Measurements from ENCODE around the gene CBS. TPM values are rescaled to one million over a fixed set of nuclear protein-coding genes. Genes with fewer than 3 reads are reported as not detected.
"Not testable (repeated sequence)": the region's sequence is repeated elsewhere in the genome, so short reads cannot be mapped to it uniquely, and the experiment has no call there.

The CBS gene
- 2.7 TPM for total RNA-seq
- 1 to 10 TPM; 2.0 to 7.9 (median 6.0) TPM for polyA plus RNA-seq (ENCODE audit: insufficient read depth in 1 of 8, insufficient read length in 8 of 8, low replicate concordance in 1 of 8)
- long read RNA-seq, donor 1 = 0 reads
- long read RNA-seq, donor 2 = 0 reads
- long read RNA-seq, donor 3, partial matches to known transcripts = 0 of 4 reads
- long read RNA-seq, donor 3, other reads (novel, unspliced or antisense) = 0 of 4 reads
- long read RNA-seq, donor 4, partial matches to known transcripts = 0 of 1 reads
- long read RNA-seq, donor 4, other reads (novel, unspliced or antisense) = 0 of 1 reads
- long read RNA-seq, donor 5, partial matches to known transcripts = 0 of 2 reads
- long read RNA-seq, donor 5, other reads (novel, unspliced or antisense) = 0 of 2 reads
- long read RNA-seq, donor 6, partial matches to known transcripts = 0 of 2 reads
- long read RNA-seq, donor 6, other reads (novel, unspliced or antisense) = 0 of 2 reads
- long read RNA-seq, donor 7, partial matches to known transcripts = 0 of 3 reads
- long read RNA-seq, donor 7, other reads (novel, unspliced or antisense) = 0 of 3 reads
- long read RNA-seq, donor 8 = 0 reads
- long read RNA-seq, donor 9 = 0 reads
- long read RNA-seq, donor 10, partial matches to known transcripts = 0 of 1 reads
- long read RNA-seq, donor 10, other reads (novel, unspliced or antisense) = 0 of 1 reads
- long read RNA-seq, donor 11 = 0 reads

- H3K27me3 ChIP-seq (ENCODE audit: control insufficient read depth, insufficient read depth, low read length); H3K36me3 ChIP-seq (ENCODE audit: control insufficient read depth, insufficient read depth, low read length); H3K4me3 ChIP-seq (ENCODE audit: low read length); DNase-seq; H3K9me3 ChIP-seq (replicated peaks; ENCODE audit: control insufficient read depth, low read depth, low read length); H3K4me1 ChIP-seq (ENCODE audit: control insufficient read depth, insufficient read depth, low read length); H3K27ac ChIP-seq (ENCODE audit: low read length): not testable (repeated sequence)
- no CpG with 5 or more reads among the region's 84 CpGs for WGBS (ENCODE audit: insufficient coverage)
Measured at GRCh38 chr21:43075170-43076022, at the start of gene CBS. Gene CBS (minus strand): TSS chr21:43075835. CDS start chr21:43072193, 3,642 bp downstream.

DNA sequence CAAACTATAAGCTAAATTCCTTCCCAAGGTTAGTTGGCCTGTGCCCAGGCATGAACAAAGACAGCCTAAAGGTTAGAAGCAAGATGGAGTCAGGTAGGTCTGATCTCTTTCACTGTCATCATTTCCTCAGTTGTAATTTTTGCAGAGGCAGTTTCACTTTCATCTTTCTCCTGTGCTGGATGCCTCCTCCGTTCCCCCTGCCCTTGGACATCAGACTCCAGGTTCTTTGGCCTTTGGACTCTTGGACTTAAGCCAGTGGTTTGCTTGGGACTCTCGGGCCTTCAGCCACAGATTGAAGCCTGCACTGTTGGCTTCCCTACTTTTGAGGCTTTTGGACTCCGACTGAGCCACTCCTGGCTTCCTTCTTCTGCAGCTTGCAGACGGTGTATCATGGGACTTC lies 40.3 kb upstream of the CBS start:
- not testable (repeated sequence) for H3K4me3 ChIP-seq (ENCODE audit: low read length); DNase-seq; H3K36me3 ChIP-seq (ENCODE audit: control insufficient read depth, insufficient read depth, low read length); H3K4me1 ChIP-seq (ENCODE audit: control insufficient read depth, insufficient read depth, low read length); H3K27ac ChIP-seq (ENCODE audit: low read length); H3K27me3 ChIP-seq (ENCODE audit: control insufficient read depth, insufficient read depth, low read length); H3K9me3 ChIP-seq (replicated peaks; ENCODE audit: control insufficient read depth, low read depth, low read length)
- no CpG with 5 or more reads among the region's 4 CpGs for WGBS (ENCODE audit: insufficient coverage)

DNA sequence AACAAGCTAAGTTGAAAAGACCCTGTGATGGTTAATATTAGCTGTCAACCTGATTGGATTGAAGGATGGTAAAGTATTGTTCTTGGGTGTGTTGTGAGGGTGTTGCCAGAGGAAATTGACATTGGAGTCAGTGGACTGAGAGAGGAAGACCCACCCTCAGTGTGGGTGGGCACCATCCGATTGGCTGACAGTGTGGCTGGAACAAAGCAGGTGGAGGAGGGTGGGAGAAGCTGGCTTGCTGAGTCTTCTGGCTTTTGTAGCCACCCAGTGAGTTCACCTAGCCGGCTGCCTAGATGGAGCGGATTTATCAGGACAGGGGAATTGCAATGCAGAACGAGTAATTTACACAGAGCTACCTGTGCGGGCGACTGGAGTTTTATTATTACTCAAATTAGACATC lies 38.8 kb upstream of the CBS start:
- H3K27ac ChIP-seq (ENCODE audit: low read length); H3K4me3 ChIP-seq (ENCODE audit: low read length); H3K9me3 ChIP-seq (replicated peaks; ENCODE audit: control insufficient read depth, low read depth, low read length); H3K36me3 ChIP-seq (ENCODE audit: control insufficient read depth, insufficient read depth, low read length); H3K4me1 ChIP-seq (ENCODE audit: control insufficient read depth, insufficient read depth, low read length); DNase-seq; H3K27me3 ChIP-seq (ENCODE audit: control insufficient read depth, insufficient read depth, low read length): not testable (repeated sequence)
- no CpG with 5 or more reads among the region's 6 CpGs for WGBS (ENCODE audit: insufficient coverage)

DNA sequence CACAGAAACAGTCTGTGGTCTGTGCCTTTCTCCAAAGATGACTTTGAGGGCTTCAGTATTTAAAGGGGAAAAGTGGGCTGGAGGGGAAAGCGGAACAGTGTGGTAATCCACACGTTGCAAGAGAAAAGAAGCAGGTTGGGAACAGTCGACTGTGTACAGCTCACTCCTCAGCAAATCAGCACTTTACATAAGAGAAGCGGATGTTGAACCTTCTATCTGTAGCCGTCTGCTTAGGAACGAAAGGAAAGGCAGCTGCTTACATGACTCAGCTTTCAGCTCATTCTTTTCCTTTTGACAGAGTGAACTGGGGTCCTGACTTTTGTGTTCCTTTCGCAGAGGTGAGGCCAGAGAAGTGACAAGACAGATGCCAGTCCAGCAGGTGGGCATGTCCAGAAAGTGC lies 33.4 kb upstream of the CBS start:
- not testable (repeated sequence) for DNase-seq; H3K4me1 ChIP-seq (ENCODE audit: control insufficient read depth, insufficient read depth, low read length); H3K27me3 ChIP-seq (ENCODE audit: control insufficient read depth, insufficient read depth, low read length); H3K27ac ChIP-seq (ENCODE audit: low read length); H3K9me3 ChIP-seq (replicated peaks; ENCODE audit: control insufficient read depth, low read depth, low read length); H3K4me3 ChIP-seq (ENCODE audit: low read length); H3K36me3 ChIP-seq (ENCODE audit: control insufficient read depth, insufficient read depth, low read length)
- WGBS (ENCODE audit: insufficient coverage) = no CpG with 5 or more reads among the region's 7 CpGs

- WGBS (ENCODE audit: insufficient coverage) = no CpG with 5 or more reads among the region's 17 CpGs
Measured at GRCh38 chr21:43108177-43108576, 32.5 kb upstream of the CBS start.

GRCh38 chr21:43107794-43108137 lies 32.1 kb upstream of the CBS start:
- H3K27ac ChIP-seq (ENCODE audit: low read length); H3K27me3 ChIP-seq (ENCODE audit: control insufficient read depth, insufficient read depth, low read length); H3K9me3 ChIP-seq (replicated peaks; ENCODE audit: control insufficient read depth, low read depth, low read length); DNase-seq; H3K4me3 ChIP-seq (ENCODE audit: low read length); H3K4me1 ChIP-seq (ENCODE audit: control insufficient read depth, insufficient read depth, low read length); H3K36me3 ChIP-seq (ENCODE audit: control insufficient read depth, insufficient read depth, low read length): not testable (repeated sequence)
- no CpG with 5 or more reads among the region's 17 CpGs for WGBS (ENCODE audit: insufficient coverage)

More at GRCh38 chr21:43108177-43108576, 32.5 kb upstream of the CBS start:
- not testable (repeated sequence) for H3K4me1 ChIP-seq (ENCODE audit: control insufficient read depth, insufficient read depth, low read length); H3K36me3 ChIP-seq (ENCODE audit: control insufficient read depth, insufficient read depth, low read length); H3K27me3 ChIP-seq (ENCODE audit: control insufficient read depth, insufficient read depth, low read length); DNase-seq; H3K4me3 ChIP-seq (ENCODE audit: low read length); H3K9me3 ChIP-seq (replicated peaks; ENCODE audit: control insufficient read depth, low read depth, low read length); H3K27ac ChIP-seq (ENCODE audit: low read length)

DNA sequence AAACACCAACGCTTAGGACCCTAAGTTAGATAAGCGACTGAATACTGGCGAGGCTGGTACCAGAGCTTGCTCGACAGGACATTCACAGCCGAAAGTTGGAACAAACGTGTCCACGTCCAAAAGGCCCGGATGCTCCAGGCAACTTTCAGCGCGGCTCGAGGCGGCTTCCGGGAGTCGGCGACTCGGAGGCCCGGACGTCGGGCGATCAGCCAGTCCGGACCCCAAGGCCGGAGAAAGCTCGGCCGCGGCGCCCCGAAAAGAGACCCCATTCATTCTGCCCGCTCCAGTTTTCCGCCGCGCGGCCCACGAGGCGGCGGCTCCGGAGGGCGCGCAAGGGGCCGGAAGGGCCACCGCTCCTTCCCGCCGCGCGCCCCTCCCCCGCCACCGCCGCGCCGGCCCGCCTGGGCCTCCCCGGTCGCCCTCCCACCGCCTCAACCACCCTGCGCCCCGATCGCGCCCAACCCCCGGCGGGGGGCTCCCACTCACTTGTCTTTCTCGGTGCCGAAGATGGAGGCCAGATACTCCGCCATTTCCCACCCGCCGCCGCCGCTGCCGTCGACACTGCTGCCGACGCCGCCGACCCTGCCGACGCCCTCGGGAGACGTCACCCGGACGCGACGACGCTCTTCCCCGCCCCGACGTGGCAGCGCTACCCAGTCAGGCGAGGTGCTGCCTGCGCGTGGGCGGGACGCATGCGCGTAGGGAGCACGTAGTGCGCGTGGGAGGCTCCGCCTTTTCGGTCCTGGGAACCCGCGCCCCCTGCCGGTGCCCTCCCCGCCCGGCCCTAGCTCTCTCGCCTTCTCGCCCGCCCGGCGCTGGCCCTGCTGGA lies 31.5 kb upstream of the CBS start, which contains the start of gene U2AF1:
Gene U2AF1, minus strand, starts transcription at position 606 of the 829 bp plus-strand sequence. Its CDS starts 76 bp downstream, at position 530.
- H3K36me3 ChIP-seq (ENCODE audit: control insufficient read depth, insufficient read depth, low read length); H3K27ac ChIP-seq (ENCODE audit: low read length); H3K9me3 ChIP-seq (replicated peaks; ENCODE audit: control insufficient read depth, low read depth, low read length); H3K27me3 ChIP-seq (ENCODE audit: control insufficient read depth, insufficient read depth, low read length); H3K4me1 ChIP-seq (ENCODE audit: control insufficient read depth, insufficient read depth, low read length): not testable (repeated sequence)
- 0% methylated on average over 6 of the region's 107 CpGs for WGBS (ENCODE audit: insufficient coverage)
- H3K4me3 ChIP-seq (ENCODE audit: low read length) = peak within 1 kb of the TSS; percentile 39
- peak; percentile 1 for DNase-seq

DNA sequence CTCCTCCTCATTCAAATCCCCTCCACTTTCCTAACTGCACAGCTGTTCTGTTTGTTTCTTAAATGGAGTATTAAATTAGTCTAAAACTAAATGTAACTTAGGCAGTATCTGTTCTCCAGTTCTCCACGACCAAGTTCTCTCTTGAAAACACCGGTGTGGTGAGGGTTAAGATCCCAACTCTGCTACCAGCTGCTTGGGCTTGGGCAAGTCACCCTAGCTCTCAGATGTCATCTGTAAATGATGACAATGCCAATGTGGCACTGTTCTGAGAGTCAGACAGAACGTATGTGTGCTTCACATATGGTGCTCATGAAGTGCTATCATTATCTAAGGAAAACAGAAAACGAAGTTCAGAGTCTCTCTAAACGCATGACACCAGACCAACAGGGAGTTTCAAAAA lies 29.0 kb upstream of the CBS start:
- not testable (repeated sequence) for H3K27me3 ChIP-seq (ENCODE audit: control insufficient read depth, insufficient read depth, low read length); DNase-seq; H3K4me3 ChIP-seq (ENCODE audit: low read length); H3K36me3 ChIP-seq (ENCODE audit: control insufficient read depth, insufficient read depth, low read length); H3K4me1 ChIP-seq (ENCODE audit: control insufficient read depth, insufficient read depth, low read length); H3K27ac ChIP-seq (ENCODE audit: low read length); H3K9me3 ChIP-seq (replicated peaks; ENCODE audit: control insufficient read depth, low read depth, low read length)
- WGBS (ENCODE audit: insufficient coverage) = no CpG with 5 or more reads among the region's 5 CpGs

- not testable (repeated sequence) for H3K9me3 ChIP-seq (replicated peaks; ENCODE audit: control insufficient read depth, low read depth, low read length); H3K27me3 ChIP-seq (ENCODE audit: control insufficient read depth, insufficient read depth, low read length); H3K4me1 ChIP-seq (ENCODE audit: control insufficient read depth, insufficient read depth, low read length); H3K36me3 ChIP-seq (ENCODE audit: control insufficient read depth, insufficient read depth, low read length); DNase-seq; H3K4me3 ChIP-seq (ENCODE audit: low read length); H3K27ac ChIP-seq (ENCODE audit: low read length)
- no CpG with 5 or more reads among the region's 4 CpGs for WGBS (ENCODE audit: insufficient coverage)
Measured at GRCh38 chr21:43102281-43102680, 26.6 kb upstream of the CBS start.
